ENCODE results near the gene DUSP23.

The DUSP23 gene

GRCh38 chr1:159800177-159800930, 19.6 kb downstream of the DUSP23 start:
- TF ChIP-seq, protein P1, sequence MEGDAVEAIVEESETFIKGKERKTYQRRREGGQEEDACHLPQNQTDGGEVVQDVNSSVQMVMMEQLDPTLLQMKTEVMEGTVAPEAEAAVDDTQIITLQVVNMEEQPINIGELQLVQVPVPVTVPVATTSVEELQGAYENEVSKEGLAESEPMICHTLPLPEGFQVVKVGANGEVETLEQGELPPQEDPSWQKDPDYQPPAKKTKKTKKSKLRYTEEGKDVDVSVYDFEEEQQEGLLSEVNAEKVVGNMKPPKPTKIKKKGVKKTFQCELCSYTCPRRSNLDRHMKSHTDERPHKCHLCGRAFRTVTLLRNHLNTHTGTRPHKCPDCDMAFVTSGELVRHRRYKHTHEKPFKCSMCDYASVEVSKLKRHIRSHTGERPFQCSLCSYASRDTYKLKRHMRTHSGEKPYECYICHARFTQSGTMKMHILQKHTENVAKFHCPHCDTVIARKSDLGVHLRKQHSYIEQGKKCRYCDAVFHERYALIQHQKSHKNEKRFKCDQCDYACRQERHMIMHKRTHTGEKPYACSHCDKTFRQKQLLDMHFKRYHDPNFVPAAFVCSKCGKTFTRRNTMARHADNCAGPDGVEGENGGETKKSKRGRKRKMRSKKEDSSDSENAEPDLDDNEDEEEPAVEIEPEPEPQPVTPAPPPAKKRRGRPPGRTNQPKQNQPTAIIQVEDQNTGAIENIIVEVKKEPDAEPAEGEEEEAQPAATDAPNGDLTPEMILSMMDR (IDR thresholded peaks at IDR 0.05): no peak
- Mint-ChIP-seq H3K27me3 (ENCODE audit: low read depth, poor library complexity) (peaks cover 54% of the 10 kb centered on the region), H3K9me3 (no peaks in the 10 kb centered on the region), H3K27ac (no peak overlapping the region), H3K4me1 (no peaks in the 10 kb centered on the region), H3K36me3 (ENCODE audit: low read depth) (no peaks in the 10 kb centered on the region), H3K4me3 (no peak overlapping the region)
- no peak for DNase-seq

DNA sequence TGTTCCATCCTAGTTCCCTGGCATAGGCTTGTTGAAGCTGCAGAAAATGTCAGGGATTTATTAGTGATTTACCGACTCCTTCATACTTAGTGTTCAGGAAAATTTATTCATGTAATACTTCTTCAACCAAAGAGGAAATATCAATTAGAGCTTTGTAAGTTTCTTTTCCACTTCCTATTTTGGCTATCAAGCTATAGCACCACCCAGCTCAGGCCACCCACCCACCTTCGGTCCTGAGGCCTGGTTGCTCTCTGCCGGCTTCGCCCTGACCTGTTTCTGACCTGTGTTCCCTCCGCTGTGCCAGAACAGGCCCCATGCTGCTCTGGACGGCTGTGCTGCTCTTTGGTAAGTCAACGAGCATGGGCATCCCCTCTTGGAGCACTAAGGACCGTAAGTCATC, 21.3 kb downstream of the DUSP23 start, which contains the start of gene FCRL6:
Gene FCRL6, plus strand, starts transcription at position 250 of the 400 bp plus-strand sequence. Its CDS starts 65 bp downstream, at position 315.
- peaks cover 69% of the 10 kb centered on the region for H3K27me3 Mint-ChIP-seq (ENCODE audit: low read depth, poor library complexity)
- H3K36me3 Mint-ChIP-seq (ENCODE audit: low read depth): no peaks in the 10 kb centered on the region
- H3K4me3 Mint-ChIP-seq: no peak within 1 kb of the TSS
- H3K4me1 Mint-ChIP-seq: no peaks in the 10 kb centered on the region
- H3K27ac Mint-ChIP-seq: no peak within 1 kb of the TSS
- TF ChIP-seq, protein P1 (IDR thresholded peaks at IDR 0.05): no peak
- no peak for DNase-seq
- no peaks in the 10 kb centered on the region for H3K9me3 Mint-ChIP-seq

DNA sequence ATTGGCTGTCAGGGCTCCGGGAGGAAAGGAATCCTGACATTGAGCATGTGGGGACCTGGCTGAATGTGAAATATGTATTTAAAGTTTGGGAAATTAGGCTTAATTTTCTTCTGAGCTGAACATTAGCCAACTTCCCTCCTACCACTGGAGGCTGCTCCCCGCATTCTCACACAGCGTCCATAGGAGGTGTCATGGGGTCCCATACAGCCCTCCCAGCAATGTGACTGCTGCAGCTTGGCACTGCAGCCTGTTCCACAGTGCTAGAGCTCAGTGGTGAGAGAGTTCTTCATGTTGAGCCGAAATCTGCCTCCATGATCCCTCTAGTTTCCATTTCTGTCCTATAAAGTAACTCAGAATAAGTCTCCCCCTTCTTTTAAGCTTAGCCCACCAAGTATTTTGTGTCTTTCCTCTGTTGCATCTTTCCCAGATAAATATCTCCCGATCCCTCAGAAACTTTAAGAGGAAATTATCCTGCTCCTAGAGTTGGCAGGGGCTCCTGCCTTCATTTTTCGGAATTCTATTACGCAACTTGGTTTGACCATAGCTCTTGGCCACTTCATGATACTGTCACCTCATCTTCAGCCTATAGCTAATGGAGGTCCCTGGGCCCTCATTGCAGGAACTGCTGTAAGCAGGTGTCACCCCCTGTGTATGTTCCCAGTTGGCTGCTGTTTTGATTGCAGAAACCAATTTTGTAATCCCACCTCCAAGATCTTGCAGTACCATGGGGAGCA, 23.4 kb downstream of the DUSP23 start:
- Mint-ChIP-seq H3K4me1 (no peaks in the 10 kb centered on the region), H3K4me3 (no peak overlapping the region), H3K36me3 (ENCODE audit: low read depth) (no peaks in the 10 kb centered on the region), H3K27me3 (ENCODE audit: low read depth, poor library complexity) (peaks cover 72% of the 10 kb centered on the region), H3K27ac (no peak overlapping the region), H3K9me3 (no peaks in the 10 kb centered on the region)
- TF ChIP-seq, protein P1 (IDR thresholded peaks at IDR 0.05): no peak
- DNase-seq: no peak

DNA sequence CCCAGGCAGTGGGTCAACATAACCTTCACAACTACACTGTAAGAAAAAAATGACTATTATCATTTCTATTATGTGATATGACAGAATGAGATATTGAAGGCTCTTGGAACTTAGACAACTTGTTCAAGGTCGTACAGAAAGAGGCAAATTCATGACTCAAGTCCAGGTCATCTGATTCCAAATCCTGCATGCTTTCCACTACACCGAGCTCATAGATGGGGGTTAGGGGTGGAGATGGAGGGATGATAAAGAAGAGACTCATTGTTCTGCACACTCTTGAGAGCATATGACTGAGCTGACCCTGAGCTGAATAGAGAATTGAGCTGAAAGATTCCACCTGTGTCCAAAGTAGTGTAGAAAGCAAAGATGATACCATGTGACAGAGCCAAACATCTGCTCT, 24.2 kb downstream of the DUSP23 start:
- no peaks in the 10 kb centered on the region for H3K36me3 Mint-ChIP-seq (ENCODE audit: low read depth)
- H3K27ac Mint-ChIP-seq: no peak overlapping the region
- no peaks in the 10 kb centered on the region for H3K4me1 Mint-ChIP-seq
- no peak overlapping the region for H3K4me3 Mint-ChIP-seq
- H3K9me3 Mint-ChIP-seq: no peaks in the 10 kb centered on the region
- DNase-seq: no peak
- peaks cover 74% of the 10 kb centered on the region for H3K27me3 Mint-ChIP-seq (ENCODE audit: low read depth, poor library complexity)
- TF ChIP-seq, protein P1 (IDR thresholded peaks at IDR 0.05): no peak

- peaks cover 47% of the 10 kb centered on the region for H3K27me3 Mint-ChIP-seq (ENCODE audit: low read depth, poor library complexity)
- TF ChIP-seq, protein P1 (IDR thresholded peaks at IDR 0.05): no peak
- no peaks in the 10 kb centered on the region for H3K4me1 Mint-ChIP-seq
- no peak for DNase-seq
- H3K4me3 Mint-ChIP-seq: no peak overlapping the region
- no peaks in the 10 kb centered on the region for H3K9me3 Mint-ChIP-seq
- H3K36me3 Mint-ChIP-seq (ENCODE audit: low read depth): no peaks in the 10 kb centered on the region
- no peak overlapping the region for H3K27ac Mint-ChIP-seq
These were observed 35.2 kb downstream of the DUSP23 start for GRCh38 chr1:159815926-159816325.

Data from nephron progenitor cell (in vitro differentiated cells).